BLaER1 (cell line): ENCODE measurements around the gene IL1RN.

Experiments used
- H3K27ac ChIP-seq: shearing (Covaris generic); formaldehyde crosslinking; 2 replicates; pipeline ENCODE4 v1.8.1; 2022
- H3K27me3 ChIP-seq: shearing (Covaris generic); formaldehyde crosslinking; 2 replicates; pipeline ENCODE4 v1.8.1; 2022
- H3K36me3 ChIP-seq: shearing (Covaris generic); formaldehyde crosslinking; 2 replicates; pipeline ENCODE4 v1.8.1; 2022
- H3K4me1 ChIP-seq: shearing (Covaris generic); formaldehyde crosslinking; 2 replicates; pipeline ENCODE4 v1.8.1; 2022
- H3K4me2 ChIP-seq: shearing (Covaris generic); formaldehyde crosslinking; 2 replicates; pipeline ENCODE4 v1.8.1; 2022
- H3K4me3 ChIP-seq: shearing (Covaris generic); formaldehyde crosslinking; 2 replicates; pipeline ENCODE4 v1.8.1; 2022
- H3K9ac ChIP-seq: shearing (Covaris generic); formaldehyde crosslinking; 2 replicates; pipeline ENCODE4 v1.8.1; 2022
- H3K9me3 ChIP-seq: shearing (Covaris generic); formaldehyde crosslinking; 2 replicates; pipeline ENCODE4 v1.8.1; 2022
- H4K20me1 ChIP-seq: shearing (Covaris generic); formaldehyde crosslinking; 2 replicates; pipeline ENCODE4 v1.8.1; 2022
- Cebpa-rat ChIP-seq: shearing (Covaris generic); IDR thresholded peaks from 2 replicates; pipeline ENCODE4 v1.8.1; 2022

IL1RN gene

GRCh38 chr2:113136828-113137775 is 9.7 kb downstream of the IL1RN start:
- Histone ChIP-seq H4K20me1 (no peaks in the 10 kb centered on the region), H3K9ac (0 out of 2 replicates have a peak overlapping the region, but pooled peaks have one; percentile 5), H3K36me3 (no peaks in the 10 kb centered on the region), H3K4me2 (peak overlapping the region; percentile 58), H3K27ac (no peak overlapping the region; the same call in 1 of the 2 replicates), H3K27me3 (no peaks in the 10 kb centered on the region), H3K4me1 (peaks cover 24% of the 10 kb centered on the region), H3K4me3 (no peak overlapping the region), H3K9me3 (no peaks in the 10 kb centered on the region)
- no peak for TF ChIP-seq Cebpa-rat

GRCh38 chr2:113137827-113138226 is 10.4 kb downstream of the IL1RN start:
- 0 out of 2 replicates have a peak overlapping the region, but pooled peaks have one; percentile 5 for H3K9ac ChIP-seq
- no peak overlapping the region for H3K4me3 ChIP-seq
- no peaks in the 10 kb centered on the region for H3K27me3 ChIP-seq
- peak overlapping the region; percentile 58 for H3K4me2 ChIP-seq
- no peaks in the 10 kb centered on the region for H4K20me1 ChIP-seq
- no peak for TF ChIP-seq Cebpa-rat
- no peak overlapping the region; the same call in 1 of the 2 replicates for H3K27ac ChIP-seq
- H3K36me3 ChIP-seq = no peaks in the 10 kb centered on the region
- H3K4me1 ChIP-seq = peaks cover 24% of the 10 kb centered on the region
- no peaks in the 10 kb centered on the region for H3K9me3 ChIP-seq

DNA sequence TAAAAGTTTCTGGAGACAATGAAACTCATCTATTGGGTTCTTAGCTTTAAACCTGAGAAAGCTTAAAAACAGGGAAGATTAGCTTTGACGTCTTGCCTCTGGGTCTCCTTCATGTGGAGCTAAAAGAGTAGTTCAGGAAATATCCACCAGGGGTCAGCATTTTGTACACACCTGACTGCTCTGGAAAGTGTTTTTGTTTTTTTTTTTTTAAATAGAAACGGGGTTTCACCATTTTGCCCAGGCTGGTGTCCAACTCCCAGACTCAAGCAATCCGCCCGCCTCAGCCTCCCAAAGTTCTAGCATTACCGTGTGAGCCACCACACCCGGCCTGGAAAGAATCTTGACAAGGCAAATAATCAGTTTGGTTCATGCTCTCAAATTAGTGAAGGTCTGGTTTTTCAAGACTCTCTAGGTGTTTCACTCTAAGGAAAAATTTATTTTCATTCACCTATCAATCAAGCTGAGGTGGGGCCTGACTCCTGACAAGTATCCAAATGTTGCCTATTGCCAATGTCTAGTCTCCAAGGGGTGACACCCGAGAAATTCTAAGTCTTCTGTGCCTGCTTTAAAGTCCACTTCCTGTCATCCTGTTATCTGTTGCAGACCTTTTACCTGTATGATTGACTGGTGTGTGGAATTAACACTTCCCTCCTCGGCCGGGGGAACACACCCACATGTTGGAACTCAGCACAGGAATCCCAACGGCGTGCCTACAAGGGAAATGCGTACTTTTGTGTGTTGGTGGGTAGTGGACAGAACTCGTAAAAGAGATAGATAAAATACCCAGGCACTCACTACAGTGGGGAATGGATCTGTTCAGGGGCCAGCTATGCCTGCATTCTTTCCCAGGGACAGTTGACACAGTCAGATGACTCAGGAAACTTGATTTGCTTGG is 11.3 kb downstream of the IL1RN start:
- no peaks in the 10 kb centered on the region for H3K9me3 ChIP-seq
- peaks cover 24% of the 10 kb centered on the region for H3K4me1 ChIP-seq
- H3K4me3 ChIP-seq = no peak overlapping the region
- peak overlapping the region; percentile 58 for H3K4me2 ChIP-seq
- H3K9ac ChIP-seq = no peak overlapping the region
- H4K20me1 ChIP-seq = no peaks in the 10 kb centered on the region
- H3K36me3 ChIP-seq = no peaks in the 10 kb centered on the region
- TF ChIP-seq Cebpa-rat = no peak
- H3K27me3 ChIP-seq = no peaks in the 10 kb centered on the region
- H3K27ac ChIP-seq = no peak overlapping the region; the same call in 1 of the 2 replicates

- Histone ChIP-seq H3K27me3 (no peaks in the 10 kb centered on the region), H3K27ac (no peak overlapping the region), H3K4me1 (peaks cover 24% of the 10 kb centered on the region), H3K9ac (no peak overlapping the region), H3K36me3 (no peaks in the 10 kb centered on the region), H3K4me3 (no peak overlapping the region), H3K9me3 (no peaks in the 10 kb centered on the region), H3K4me2 (no peak overlapping the region), H4K20me1 (no peaks in the 10 kb centered on the region)
- TF ChIP-seq Cebpa-rat = no peak
These were observed 14.1 kb downstream of the IL1RN start for GRCh38 chr2:113141451-113141850.

- no peak overlapping the region for H3K4me3 ChIP-seq
- H3K9ac ChIP-seq = no peak overlapping the region
- H3K27me3 ChIP-seq = no peaks in the 10 kb centered on the region
- no peaks in the 10 kb centered on the region for H4K20me1 ChIP-seq
- H3K4me2 ChIP-seq = no peak overlapping the region
- TF ChIP-seq Cebpa-rat = no peak
- no peaks in the 10 kb centered on the region for H3K36me3 ChIP-seq
- H3K4me1 ChIP-seq = peaks cover 19% of the 10 kb centered on the region
- H3K27ac ChIP-seq = no peak overlapping the region
- H3K9me3 ChIP-seq = no peaks in the 10 kb centered on the region
These were observed 14.9 kb downstream of the IL1RN start for GRCh38 chr2:113142290-113142689.

- Histone ChIP-seq H3K9ac (no peak overlapping the region), H4K20me1 (no peaks in the 10 kb centered on the region), H3K4me2 (no peak overlapping the region), H3K36me3 (no peaks in the 10 kb centered on the region), H3K27ac (no peak overlapping the region), H3K4me1 (peaks cover 5% of the 10 kb centered on the region), H3K9me3 (no peaks in the 10 kb centered on the region), H3K4me3 (no peak overlapping the region), H3K27me3 (no peaks in the 10 kb centered on the region)
- TF ChIP-seq Cebpa-rat = no peak
These were observed 16.9 kb downstream of the IL1RN start for GRCh38 chr2:113144259-113144658.

DNA sequence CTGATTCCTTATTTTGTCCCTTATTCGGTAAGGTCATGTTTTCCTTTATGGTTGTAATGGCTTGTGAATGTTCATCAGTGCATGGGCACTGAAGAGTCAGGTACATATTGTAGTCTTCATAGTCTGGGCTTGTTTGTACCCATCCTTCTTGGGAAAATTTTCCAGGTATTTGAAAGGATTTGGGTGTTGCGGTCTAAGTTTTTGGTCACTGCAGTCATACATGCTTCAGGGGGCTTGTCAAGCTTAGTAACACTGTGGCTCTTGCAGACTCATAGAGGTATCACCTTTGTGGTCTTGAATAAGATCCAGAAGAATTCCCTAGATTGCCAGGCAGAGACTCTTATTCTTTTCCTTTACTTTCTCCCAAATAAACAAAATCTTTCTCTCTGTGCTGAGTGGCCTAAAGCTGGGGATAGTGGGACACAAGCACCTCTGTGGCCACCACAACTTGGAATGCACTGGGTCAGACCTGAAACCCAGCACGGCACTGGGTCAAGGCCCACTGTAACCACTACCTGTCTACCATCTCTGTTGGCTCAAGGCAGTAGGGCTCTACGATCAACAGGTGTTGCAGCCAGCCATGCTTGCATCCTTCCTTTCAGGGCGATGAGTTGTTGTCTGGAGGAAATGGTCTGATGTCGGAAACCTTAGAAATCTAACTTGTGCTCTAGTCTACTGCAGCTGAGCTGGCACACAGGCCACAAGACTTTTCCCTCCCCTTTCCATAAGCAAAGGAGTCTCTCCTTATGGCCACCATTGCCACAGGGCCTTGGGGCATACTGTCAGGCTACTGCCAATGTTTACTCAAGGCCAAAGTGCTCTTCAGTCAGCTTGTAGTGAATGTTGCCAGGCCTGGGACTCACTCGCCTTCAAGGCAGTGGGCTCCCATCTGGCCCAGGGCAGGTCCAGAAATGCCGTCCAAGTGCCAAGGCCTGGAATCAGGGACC is 21.5 kb downstream of the IL1RN start:
- H3K4me1 ChIP-seq = peaks cover 13% of the 10 kb centered on the region
- H4K20me1 ChIP-seq = no peaks in the 10 kb centered on the region
- H3K4me3 ChIP-seq = no peak overlapping the region
- no peak for TF ChIP-seq Cebpa-rat
- H3K36me3 ChIP-seq = no peaks in the 10 kb centered on the region
- no peaks in the 10 kb centered on the region for H3K27me3 ChIP-seq
- no peaks in the 10 kb centered on the region for H3K9me3 ChIP-seq
- H3K9ac ChIP-seq = no peak overlapping the region
- no peak overlapping the region for H3K27ac ChIP-seq
- peak overlapping the region; percentile 39 for H3K4me2 ChIP-seq

DNA sequence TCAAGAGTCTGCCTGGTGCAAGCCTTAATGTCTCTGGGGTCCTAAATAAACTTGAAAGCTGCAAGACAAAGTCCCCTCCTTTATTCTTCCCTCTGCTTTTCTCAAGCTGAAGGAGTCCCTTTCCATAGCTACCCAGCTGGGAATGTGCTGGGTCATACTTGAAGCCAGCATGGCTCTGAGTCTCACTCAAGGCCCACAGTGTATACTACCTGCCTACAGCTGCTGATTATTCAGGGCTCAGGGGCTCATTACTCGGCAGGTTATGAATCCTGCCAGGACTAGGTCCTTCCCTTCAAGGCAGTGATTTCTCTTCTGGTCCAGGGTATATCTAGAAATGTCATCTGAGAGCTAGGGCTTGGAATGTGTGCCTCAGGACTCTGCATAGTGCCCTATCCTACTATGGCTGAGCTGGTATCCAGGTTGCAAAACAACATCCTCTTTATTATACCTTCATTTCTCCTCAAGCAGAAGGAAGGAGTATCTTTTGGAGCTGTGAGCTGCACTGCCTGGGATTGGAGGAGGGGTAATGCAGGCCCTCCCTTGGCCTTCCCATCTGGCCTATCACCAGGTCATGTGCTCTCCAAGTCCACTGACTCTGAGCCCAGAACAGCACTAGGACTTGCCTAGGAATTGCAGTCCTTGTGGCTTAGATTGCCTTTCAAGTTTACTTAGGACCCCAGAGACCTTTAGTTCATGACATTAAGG is 22.3 kb downstream of the IL1RN start:
- Histone ChIP-seq H3K27me3 (no peaks in the 10 kb centered on the region), H3K4me1 (peaks cover 13% of the 10 kb centered on the region), H3K36me3 (no peaks in the 10 kb centered on the region), H3K4me3 (no peak overlapping the region), H3K4me2 (peak overlapping the region; percentile 39), H3K9ac (no peak overlapping the region), H3K9me3 (no peaks in the 10 kb centered on the region), H3K27ac (no peak overlapping the region), H4K20me1 (no peaks in the 10 kb centered on the region)
- TF ChIP-seq Cebpa-rat = no peak
